Liver (tissue), 3 donors: ENCODE results near the gene SRSF3.

ENCODE experiments used
- ATF3 ChIP-seq: IDR thresholded peaks from 2 replicates; pipeline ENCODE4 v1.6.1; 2016; ENCODE audit warnings: antibody characterized with exemption
- CTCF ChIP-seq: fragments of 150-350 bp; IDR thresholded peaks from 2 replicates; pipeline ENCODE4 v1.5.1; 2017; ENCODE audit warnings: improper control_type of control experiment, low read depth, low read length; ENCODE audit not compliant: missing input control
- FOXA1 ChIP-seq: IDR thresholded peaks from 2 replicates; pipeline ENCODE4 v1.6.1; 2016; ENCODE audit warnings: antibody characterized with exemption
- GABPA ChIP-seq, 2 donors: IDR thresholded peaks in 1 of 2; conservative IDR thresholded peaks in 1 of 2; 2 replicates each; pipeline ENCODE4 v1.6.1; 2016; ENCODE audit warnings: antibody characterized with exemption in 2 of 2, mild to moderate bottlenecking in 1 of 2, moderate library complexity in 1 of 2
- HNF4A ChIP-seq, 2 donors: conservative IDR thresholded peaks; 2 replicates each; pipeline ENCODE4 v1.6.1; 2016; ENCODE audit warnings: antibody characterized with exemption in 2 of 2, mild to moderate bottlenecking in 2 of 2
- MAX ChIP-seq: IDR thresholded peaks from 2 replicates; pipeline ENCODE4 v1.6.1; 2016; ENCODE audit warnings: antibody characterized with exemption
- RAD21 ChIP-seq, 2 donors: IDR thresholded peaks; 2 replicates each; pipeline ENCODE4 v1.6.1; 2016; ENCODE audit warnings: antibody characterized with exemption in 2 of 2, mild to moderate bottlenecking in 2 of 2
- REST ChIP-seq: IDR thresholded peaks from 2 replicates; pipeline ENCODE4 v1.6.1; 2016; ENCODE audit warnings: antibody characterized with exemption, mild to moderate bottlenecking
- TAF1 ChIP-seq: conservative IDR thresholded peaks from 2 replicates; pipeline ENCODE4 v1.6.1; 2016; ENCODE audit warnings: antibody characterized with exemption, mild to moderate bottlenecking
- YY1 ChIP-seq: IDR thresholded peaks from 2 replicates; pipeline ENCODE4 v1.6.1; 2016; ENCODE audit warnings: antibody characterized with exemption, mild to moderate bottlenecking
- donor health status: healthy.
- donor health status: healthy.

GRCh38 chr6:36634317-36635108 is 40.4 kb downstream of the SRSF3 start:
- TF ChIP-seq CTCF (no peak), MAX (no peak), HNF4A (conservative IDR thresholded peaks at IDR 0.05) (no peak), TAF1 (no peak), ATF3 (no peak), RAD21 (IDR thresholded peaks at IDR 0.05) (no peak), GABPA (IDR thresholded peaks at IDR 0.05 in 1 of 2, conservative IDR thresholded peaks at IDR 0.05 in 1 of 2) (no peak), REST (no peak), YY1 (no peak), FOXA1 (no peak)
